HepG2 (cell line): ENCODE measurements around the gene HECTD1. TPM values are rescaled to one million over a fixed set of nuclear protein-coding genes. Genes with fewer than 3 reads are reported as not detected.

Experiments used
- CEBPB ChIP-seq: IDR thresholded peaks from 2 replicates; pipeline ENCODE4 v1.6.1; 2011; ENCODE audit warnings: low read depth, low read length, improper control_type of control experiment, borderline replicate concordance
- ERF ChIP-seq: IDR thresholded peaks from 2 replicates; pipeline ENCODE4 v1.6.1; 2018; ENCODE audit warnings: missing biosample characterization, missing genetic modification reagents
- HIVEP1 ChIP-seq: sonication (generic); formaldehyde crosslinking; IDR thresholded peaks from 2 replicates; pipeline ENCODE4 v1.4.0; 2020; ENCODE audit warnings: mild to moderate bottlenecking, missing genetic modification reagents
- HMGA1 ChIP-seq: sonication (generic); formaldehyde crosslinking; conservative IDR thresholded peaks from 2 replicates; pipeline ENCODE4 v1.4.0; 2020; ENCODE audit warnings: missing genetic modification reagents
- HNF4A ChIP-seq: sonication (generic); formaldehyde crosslinking; IDR thresholded peaks from 2 replicates; pipeline ENCODE4 v1.4.0; 2020; ENCODE audit warnings: missing genetic modification reagents
- HOXA3 ChIP-seq: sonication (generic); formaldehyde crosslinking; IDR thresholded peaks from 2 replicates; pipeline ENCODE4 v1.5.0; 2020; ENCODE audit warnings: missing genetic modification reagents
- MTA1 ChIP-seq: sonication (generic); formaldehyde crosslinking; IDR thresholded peaks from 2 replicates; pipeline ENCODE4 v1.4.0; 2020; ENCODE audit warnings: missing genetic modification reagents, mild to moderate bottlenecking, borderline replicate concordance
- RBM22 ChIP-seq: fragments of 200-400 bp; formaldehyde crosslinking; optimal IDR thresholded peaks from 2 replicates; pipeline ENCODE3; 2017; ENCODE audit warnings: mild to moderate bottlenecking, low read length, moderate library complexity
- TBL1XR1 ChIP-seq: fragments of 150-350 bp; IDR thresholded peaks from 2 replicates; pipeline ENCODE4 v1.6.1; 2014; ENCODE audit warnings: borderline replicate concordance, low read length; ENCODE audit not compliant: partially characterized antibody
- YEATS4 ChIP-seq: sonication (generic); formaldehyde crosslinking; IDR thresholded peaks from 2 replicates; pipeline ENCODE4 v1.4.0; 2020; ENCODE audit warnings: missing genetic modification reagents, borderline replicate concordance
- ZBTB1 ChIP-seq: sonication (generic); formaldehyde crosslinking; IDR thresholded peaks from 2 replicates; pipeline ENCODE4 v1.4.0; 2020; ENCODE audit warnings: missing genetic modification reagents, borderline replicate concordance
- ZNF282 ChIP-seq: fragments of 450-650 bp; IDR thresholded peaks from 2 replicates; pipeline ENCODE4 v1.6.1; 2018; ENCODE audit not compliant: partially characterized antibody
- ZNF335 ChIP-seq: sonication (generic); formaldehyde crosslinking; IDR thresholded peaks from 2 replicates; pipeline ENCODE4 v1.4.0; 2020; ENCODE audit warnings: missing genetic modification reagents
- ZNF33A ChIP-seq: sonication (generic); formaldehyde crosslinking; IDR thresholded peaks from 2 replicates; pipeline ENCODE4 v1.5.1; 2020; ENCODE audit warnings: missing genetic modification reagents, mild to moderate bottlenecking, moderate library complexity, borderline replicate concordance
- ZNF7 ChIP-seq: IDR thresholded peaks from 2 replicates; pipeline ENCODE4 v1.6.1; 2016; ENCODE audit warnings: missing biosample characterization, missing genetic modification reagents
- ZNF773 ChIP-seq: sonication (generic); formaldehyde crosslinking; IDR thresholded peaks from 2 replicates; pipeline ENCODE4 v1.4.0; 2020; ENCODE audit warnings: missing genetic modification reagents, borderline replicate concordance
- ZNF879 ChIP-seq: sonication (generic); formaldehyde crosslinking; IDR thresholded peaks from 2 replicates; pipeline ENCODE4 v1.8.1; 2023; ENCODE audit warnings: missing genetic modification reagents
- polyA plus RNA-seq, 8 experiments: library from polyadenylated mRNA; depleted of rRNA in 3 of 8; stranded (reverse) in 7 of 8; unstranded in 1 of 8; fragments of >200 nt; fragmentation: Illumina TruSeq in 4 of 8; extraction: Trizol in 4 of 8; gene quantifications; 2 replicates each; pipeline versions ENCODE4 v1.2.1 to v1.2.3, GENCODE V29; 2011 to 2016; ENCODE audit warnings: low read depth in 4 of 8, missing spikeins in 1 of 8, mixed read lengths in 1 of 8; ENCODE audit not compliant: insufficient read depth in 1 of 8
- total RNA-seq, 5 experiments: library from RNA; depleted of rRNA; stranded (reverse); fragments of >200 nt; fragmentation: Illumina TruSeq; extraction: Trizol; gene quantifications; 2 replicates each; pipeline ENCODE4 v1.2.3, GENCODE V29; 2016; ENCODE audit warnings: low read depth in 1 of 5
- TF ChIP-seq, protein P1 (sequence below): fragments of 450-650 bp; IDR thresholded peaks from 2 replicates; pipeline ENCODE4 v1.6.1; 2016
- TF ChIP-seq, protein P2 (sequence below): sonication (generic); formaldehyde crosslinking; IDR thresholded peaks from 2 replicates; pipeline ENCODE4 v1.5.0; 2020; ENCODE audit warnings: mild to moderate bottlenecking, missing genetic modification reagents
- TF ChIP-seq, protein P3 (sequence below): sonication (generic); formaldehyde crosslinking; IDR thresholded peaks from 2 replicates; pipeline ENCODE4 v1.4.0; 2020; ENCODE audit warnings: mild to moderate bottlenecking, missing genetic modification reagents
- TF ChIP-seq, protein P4 (sequence below): sonication (generic); formaldehyde crosslinking; IDR thresholded peaks from 2 replicates; pipeline ENCODE4 v1.5.0; 2020; ENCODE audit warnings: missing genetic modification reagents, mild to moderate bottlenecking, borderline replicate concordance
- TF ChIP-seq, protein P5 (sequence below): sonication (generic); formaldehyde crosslinking; IDR thresholded peaks from 2 replicates; pipeline ENCODE4 v1.4.0; 2020; ENCODE audit warnings: missing genetic modification reagents, low read depth, mild to moderate bottlenecking, borderline replicate concordance
- TF ChIP-seq, protein P6 (sequence below): sonication (generic); formaldehyde crosslinking; IDR thresholded peaks from 2 replicates; pipeline ENCODE4 v1.4.0; 2020; ENCODE audit warnings: mild to moderate bottlenecking, missing genetic modification reagents

The HECTD1 gene
- total and polyA plus RNA-seq, 2 of the 13 experiments (the other 11 are each of a cell fraction or from before 2014, with no cell fraction given) = 312 to 560 TPM

DNA sequence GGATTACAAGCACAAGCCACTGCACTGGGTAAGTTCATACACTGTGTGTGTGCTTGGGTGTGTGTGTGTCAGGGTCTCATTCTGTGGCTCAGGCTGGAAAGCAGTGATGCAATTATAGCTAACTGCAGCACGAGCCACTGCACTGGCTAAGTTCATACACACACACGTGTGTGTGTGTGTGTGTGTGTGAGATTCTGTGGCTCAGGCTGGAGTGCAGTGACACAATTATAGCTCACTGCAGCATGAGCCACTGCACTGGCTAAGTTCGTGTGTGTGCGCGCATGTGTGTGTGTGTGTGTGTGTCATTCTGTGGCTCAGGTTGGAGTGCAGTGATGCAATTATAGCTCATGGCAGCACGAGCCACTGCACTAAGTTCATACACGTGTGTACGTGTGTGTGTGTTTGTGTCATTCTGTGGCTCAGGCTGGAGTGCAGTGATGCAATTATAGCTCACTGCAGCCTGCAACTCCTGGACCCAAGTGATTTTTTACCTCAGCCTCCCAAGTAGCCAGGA, 85.4 kb downstream of the HECTD1 start (continued):
- TF ChIP-seq, protein P1, sequence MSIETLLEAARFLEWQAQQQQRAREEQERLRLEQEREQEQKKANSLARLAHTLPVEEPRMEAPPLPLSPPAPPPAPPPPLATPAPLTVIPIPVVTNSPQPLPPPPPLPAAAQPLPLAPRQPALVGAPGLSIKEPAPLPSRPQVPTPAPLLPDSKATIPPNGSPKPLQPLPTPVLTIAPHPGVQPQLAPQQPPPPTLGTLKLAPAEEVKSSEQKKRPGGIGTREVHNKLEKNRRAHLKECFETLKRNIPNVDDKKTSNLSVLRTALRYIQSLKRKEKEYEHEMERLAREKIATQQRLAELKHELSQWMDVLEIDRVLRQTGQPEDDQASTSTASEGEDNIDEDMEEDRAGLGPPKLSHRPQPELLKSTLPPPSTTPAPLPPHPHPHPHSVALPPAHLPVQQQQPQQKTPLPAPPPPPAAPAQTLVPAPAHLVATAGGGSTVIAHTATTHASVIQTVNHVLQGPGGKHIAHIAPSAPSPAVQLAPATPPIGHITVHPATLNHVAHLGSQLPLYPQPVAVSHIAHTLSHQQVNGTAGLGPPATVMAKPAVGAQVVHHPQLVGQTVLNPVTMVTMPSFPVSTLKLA = no peak
- no peak for TF ChIP-seq ZNF773 (CRISPR knock-in tag)
- TF ChIP-seq HNF4A (CRISPR knock-in tag) = no peak
- 0 out of 2 replicates have a peak, but pooled peaks have one; percentile 27 for TF ChIP-seq HIVEP1 (CRISPR knock-in tag)
- TF ChIP-seq ERF (CRISPR knock-in tag) = no peak
- TF ChIP-seq TBL1XR1 = no peak
- no peak for TF ChIP-seq YEATS4 (CRISPR knock-in tag)
- TF ChIP-seq ZNF335 (CRISPR knock-in tag) = no peak
- TF ChIP-seq ZNF33A (CRISPR knock-in tag) = no peak
- no peak for TF ChIP-seq HOXA3 (CRISPR knock-in tag)
- peak; percentile 56; the same call in 1 of the 2 replicates for TF ChIP-seq CEBPB
- TF ChIP-seq MTA1 (CRISPR knock-in tag) = peak; percentile 57; the same call in 1 of the 2 replicates
- TF ChIP-seq, protein P2, sequence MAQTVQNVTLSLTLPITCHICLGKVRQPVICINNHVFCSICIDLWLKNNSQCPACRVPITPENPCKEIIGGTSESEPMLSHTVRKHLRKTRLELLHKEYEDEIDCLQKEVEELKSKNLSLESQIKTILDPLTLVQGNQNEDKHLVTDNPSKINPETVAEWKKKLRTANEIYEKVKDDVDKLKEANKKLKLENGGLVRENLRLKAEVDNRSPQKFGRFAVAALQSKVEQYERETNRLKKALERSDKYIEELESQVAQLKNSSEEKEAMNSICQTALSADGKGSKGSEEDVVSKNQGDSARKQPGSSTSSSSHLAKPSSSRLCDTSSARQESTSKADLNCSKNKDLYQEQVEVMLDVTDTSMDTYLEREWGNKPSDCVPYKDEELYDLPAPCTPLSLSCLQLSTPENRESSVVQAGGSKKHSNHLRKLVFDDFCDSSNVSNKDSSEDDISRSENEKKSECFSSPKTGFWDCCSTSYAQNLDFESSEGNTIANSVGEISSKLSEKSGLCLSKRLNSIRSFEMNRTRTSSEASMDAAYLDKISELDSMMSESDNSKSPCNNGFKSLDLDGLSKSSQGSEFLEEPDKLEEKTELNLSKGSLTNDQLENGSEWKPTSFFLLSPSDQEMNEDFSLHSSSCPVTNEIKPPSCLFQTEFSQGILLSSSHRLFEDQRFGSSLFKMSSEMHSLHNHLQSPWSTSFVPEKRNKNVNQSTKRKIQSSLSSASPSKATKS = no peak
- TF ChIP-seq ZBTB1 (CRISPR knock-in tag) = no peak
- TF ChIP-seq ZNF879 (CRISPR knock-in tag) = 0 out of 2 replicates have a peak, but pooled peaks have one; percentile 75
- TF ChIP-seq, protein P3, sequence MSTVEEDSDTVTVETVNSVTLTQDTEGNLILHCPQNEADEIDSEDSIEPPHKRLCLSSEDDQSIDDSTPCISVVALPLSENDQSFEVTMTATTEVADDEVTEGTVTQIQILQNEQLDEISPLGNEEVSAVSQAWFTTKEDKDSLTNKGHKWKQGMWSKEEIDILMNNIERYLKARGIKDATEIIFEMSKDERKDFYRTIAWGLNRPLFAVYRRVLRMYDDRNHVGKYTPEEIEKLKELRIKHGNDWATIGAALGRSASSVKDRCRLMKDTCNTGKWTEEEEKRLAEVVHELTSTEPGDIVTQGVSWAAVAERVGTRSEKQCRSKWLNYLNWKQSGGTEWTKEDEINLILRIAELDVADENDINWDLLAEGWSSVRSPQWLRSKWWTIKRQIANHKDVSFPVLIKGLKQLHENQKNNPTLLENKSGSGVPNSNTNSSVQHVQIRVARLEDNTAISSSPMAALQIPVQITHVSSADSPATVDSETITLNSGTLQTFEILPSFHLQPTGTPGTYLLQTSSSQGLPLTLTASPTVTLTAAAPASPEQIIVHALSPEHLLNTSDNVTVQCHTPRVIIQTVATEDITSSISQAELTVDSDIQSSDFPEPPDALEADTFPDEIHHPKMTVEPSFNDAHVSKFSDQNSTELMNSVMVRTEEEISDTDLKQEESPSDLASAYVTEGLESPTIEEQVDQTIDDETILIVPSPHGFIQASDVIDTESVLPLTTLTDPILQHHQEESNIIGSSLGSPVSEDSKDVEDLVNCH (CRISPR knock-in tag) = no peak
- TF ChIP-seq, protein P4, sequence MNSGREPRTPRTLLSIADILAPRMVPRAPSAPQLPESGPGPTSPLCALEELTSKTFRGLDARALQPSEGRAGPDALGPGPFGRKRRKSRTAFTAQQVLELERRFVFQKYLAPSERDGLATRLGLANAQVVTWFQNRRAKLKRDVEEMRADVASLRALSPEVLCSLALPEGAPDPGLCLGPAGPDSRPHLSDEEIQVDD = peak; percentile 71; the same call in 1 of the 2 replicates
- TF ChIP-seq RBM22 = peak; percentile 98
- TF ChIP-seq, protein P5, sequence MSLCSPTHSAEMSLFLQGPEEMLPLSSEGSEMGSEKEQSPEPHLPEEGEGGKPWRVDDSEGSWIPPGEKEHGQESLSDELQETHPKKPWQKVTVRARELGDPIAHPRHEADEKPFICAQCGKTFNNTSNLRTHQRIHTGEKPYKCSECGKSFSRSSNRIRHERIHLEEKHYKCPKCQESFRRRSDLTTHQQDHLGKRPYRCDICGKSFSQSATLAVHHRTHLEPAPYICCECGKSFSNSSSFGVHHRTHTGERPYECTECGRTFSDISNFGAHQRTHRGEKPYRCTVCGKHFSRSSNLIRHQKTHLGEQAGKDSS (CRISPR knock-in tag) = 0 out of 2 replicates have a peak, but pooled peaks have one; percentile 24
- no peak for TF ChIP-seq HMGA1 (CRISPR knock-in tag)
- no peak for TF ChIP-seq ZNF282
- TF ChIP-seq, protein P6, sequence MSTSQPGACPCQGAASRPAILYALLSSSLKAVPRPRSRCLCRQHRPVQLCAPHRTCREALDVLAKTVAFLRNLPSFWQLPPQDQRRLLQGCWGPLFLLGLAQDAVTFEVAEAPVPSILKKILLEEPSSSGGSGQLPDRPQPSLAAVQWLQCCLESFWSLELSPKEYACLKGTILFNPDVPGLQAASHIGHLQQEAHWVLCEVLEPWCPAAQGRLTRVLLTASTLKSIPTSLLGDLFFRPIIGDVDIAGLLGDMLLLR (CRISPR knock-in tag) = peak; percentile 39; the same call in 1 of the 2 replicates
- no peak for TF ChIP-seq ZNF7
